HG02759 (cell line): ENCODE measurements around the gene RMND5A.
"Not testable (repeated sequence)": the region's sequence is repeated elsewhere in the genome, so short reads cannot be mapped to it uniquely, and the experiment has no call there.

ENCODE experiments used
- ATAC-seq: cut with Tn5 transposase; IDR thresholded peaks from one replicate; pipeline ENCODE4 v1.9.1; 2021; ENCODE audit warnings: mild to moderate bottlenecking, moderate library complexity; ENCODE audit not compliant: unreplicated experiment

The RMND5A gene

DNA sequence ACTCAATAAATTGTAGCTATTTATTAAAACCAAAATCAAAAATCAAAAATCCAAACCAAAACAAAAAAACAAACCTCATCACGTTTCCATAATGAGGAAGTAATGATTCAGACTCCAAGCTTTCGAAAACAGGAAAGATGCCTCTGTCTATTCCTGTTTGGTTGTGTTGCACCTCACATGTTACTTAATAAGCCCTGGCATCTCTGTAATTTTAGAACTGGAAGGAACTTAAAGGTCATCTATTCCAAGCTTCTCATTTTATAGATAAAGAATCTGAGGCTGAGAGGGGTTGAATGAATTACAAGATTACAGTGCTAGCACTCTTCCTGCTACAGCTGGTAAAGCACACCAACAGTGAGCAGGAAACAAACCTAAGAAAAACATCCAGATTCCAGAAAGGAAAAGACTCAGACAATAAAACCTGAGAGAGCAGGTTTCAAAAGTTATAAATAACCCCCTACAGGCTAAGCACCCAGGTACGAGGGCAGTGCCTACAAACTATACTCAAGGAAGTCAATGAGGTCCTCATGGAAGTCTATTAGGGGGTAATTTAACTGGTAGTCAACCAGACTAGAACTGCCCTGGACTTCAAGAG, 5.4 kb upstream of the RMND5A start:
- ATAC-seq: not testable (repeated sequence)

DNA sequence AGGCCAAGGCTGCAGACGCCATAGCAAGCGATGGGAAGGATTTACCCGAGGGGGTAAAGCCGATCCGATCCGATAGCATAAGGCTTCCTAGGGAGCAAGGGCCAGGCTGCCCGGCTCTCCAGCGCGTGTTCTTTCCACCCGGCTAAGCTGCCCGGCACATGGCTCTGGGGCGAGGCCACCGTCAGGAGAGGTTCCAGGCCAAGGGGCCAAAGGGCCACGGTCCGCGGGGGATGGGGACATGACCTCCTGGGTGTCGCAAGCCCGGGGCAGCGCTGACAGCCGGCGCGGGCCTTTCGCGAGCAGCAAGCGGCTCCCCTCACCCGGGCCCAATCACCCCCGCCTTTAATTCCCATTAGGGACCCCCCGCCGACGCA, 841 bp upstream of the RMND5A start:
- not testable (repeated sequence) for ATAC-seq

DNA sequence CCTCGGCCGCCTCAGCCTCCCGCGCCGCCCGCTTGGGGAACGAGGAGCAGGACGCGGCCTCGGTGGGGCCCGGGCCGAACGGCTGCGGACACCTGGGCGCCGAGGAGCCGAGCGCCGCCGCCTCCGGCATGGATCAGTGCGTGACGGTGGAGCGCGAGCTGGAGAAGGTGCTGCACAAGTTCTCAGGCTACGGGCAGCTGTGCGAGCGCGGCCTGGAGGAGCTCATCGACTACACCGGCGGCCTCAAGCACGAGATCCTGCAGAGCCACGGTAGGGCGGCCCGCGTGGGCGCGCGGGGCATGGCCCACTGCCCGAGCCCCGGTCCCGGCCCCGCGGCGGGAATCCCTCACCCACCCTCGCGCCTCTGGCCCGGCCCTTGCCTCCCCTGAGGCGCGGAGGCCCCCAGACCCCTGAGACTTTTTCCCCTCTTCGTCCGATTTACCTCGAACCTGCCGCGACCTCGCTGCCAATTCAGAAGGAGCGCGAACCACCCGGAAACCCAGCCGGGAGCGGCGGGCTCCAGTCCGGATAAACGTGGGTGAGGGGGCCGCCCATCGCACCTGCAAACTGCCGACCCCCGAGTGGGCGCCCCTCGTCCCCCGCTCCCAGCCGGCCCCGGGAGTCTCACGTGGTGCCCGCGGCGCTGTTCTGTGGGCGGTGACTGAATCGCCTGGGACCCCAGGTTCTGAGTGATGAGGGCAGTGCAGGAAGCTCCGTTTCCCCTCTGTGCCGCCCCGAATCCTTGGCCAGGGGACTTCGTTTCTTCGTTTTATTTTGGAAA, 639 bp downstream of the RMND5A start:
- ATAC-seq: peak; percentile 34

DNA sequence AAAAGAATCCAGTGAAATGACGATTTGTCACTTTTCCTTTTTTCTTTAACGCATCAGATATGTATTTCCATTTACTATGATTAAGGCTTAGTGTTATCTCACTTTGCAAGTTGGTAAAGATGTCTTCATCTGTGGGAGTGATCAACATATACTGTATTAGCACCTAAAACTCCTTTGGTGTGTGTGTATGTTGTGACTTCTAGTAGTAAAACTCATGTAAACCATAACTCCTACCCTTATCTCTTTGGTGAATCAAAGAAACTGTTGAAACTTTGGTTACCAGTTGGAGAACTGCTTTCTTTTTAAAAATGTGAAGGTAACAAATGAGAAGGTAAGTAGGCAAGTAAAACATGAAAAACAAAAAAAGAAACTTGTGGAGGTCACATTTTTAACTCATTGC, 5.6 kb downstream of the RMND5A start:
- not testable (repeated sequence) for ATAC-seq

DNA sequence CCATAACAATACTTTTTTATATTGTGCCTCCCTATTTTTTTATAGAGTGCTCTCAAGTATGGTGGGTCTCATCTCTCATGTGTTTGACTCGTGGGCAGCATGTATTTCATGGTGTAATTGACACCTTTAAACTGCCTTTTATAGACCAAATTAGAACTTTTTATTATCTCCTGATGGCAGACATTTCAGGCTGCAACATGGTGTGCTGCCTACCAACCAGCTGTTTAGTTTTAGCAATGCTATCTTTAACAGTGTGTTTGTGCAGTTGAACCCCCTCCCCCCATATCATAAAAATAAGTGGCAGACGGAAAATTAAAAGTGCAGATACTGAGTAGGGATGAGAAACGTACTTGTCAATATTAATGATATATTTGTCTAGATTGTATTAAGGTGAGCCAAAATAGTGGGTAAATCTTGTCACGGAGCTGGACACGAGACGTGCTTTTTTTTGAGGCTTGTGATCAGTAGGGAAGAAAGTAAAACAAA, 12.0 kb downstream of the RMND5A start:
- ATAC-seq: not testable (repeated sequence)

DNA sequence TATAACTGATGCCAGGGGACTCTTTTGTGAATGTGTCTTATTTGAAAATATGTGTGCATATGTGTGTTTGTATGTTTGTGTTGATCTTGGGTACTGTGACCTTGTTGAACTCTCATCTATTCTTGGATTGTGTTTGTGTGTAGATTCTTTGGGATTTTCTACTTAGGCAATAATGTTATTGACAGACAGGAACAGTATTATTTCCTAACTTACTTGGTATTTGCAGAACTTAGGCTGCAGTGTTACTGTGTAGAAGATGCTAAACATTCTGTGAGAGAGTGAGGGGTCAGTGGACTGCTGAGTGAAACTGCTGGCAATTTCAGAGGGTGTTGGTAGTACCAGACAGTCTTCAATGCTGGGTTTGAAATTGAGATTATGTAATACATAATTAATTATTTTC, 12.7 kb downstream of the RMND5A start:
- not testable (repeated sequence) for ATAC-seq

DNA sequence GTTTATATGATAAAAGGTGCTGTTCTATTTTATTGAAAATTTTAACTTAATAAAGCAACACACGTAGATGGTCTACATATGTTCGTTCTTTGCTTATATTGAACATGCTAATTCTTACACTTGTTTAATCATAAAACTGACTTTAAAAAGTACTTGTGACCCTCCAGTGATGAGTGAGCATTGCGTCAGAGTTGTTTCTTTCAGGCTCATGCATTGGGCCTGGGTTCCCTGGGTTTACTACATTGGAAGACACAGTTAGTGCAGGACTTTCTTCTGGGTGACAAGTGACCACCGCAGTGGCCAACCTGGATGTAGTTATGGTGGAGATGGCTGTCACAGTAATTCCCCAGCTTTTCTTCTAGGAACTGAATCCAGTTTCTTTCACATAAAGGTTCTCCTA, 13.4 kb downstream of the RMND5A start:
- not testable (repeated sequence) for ATAC-seq

DNA sequence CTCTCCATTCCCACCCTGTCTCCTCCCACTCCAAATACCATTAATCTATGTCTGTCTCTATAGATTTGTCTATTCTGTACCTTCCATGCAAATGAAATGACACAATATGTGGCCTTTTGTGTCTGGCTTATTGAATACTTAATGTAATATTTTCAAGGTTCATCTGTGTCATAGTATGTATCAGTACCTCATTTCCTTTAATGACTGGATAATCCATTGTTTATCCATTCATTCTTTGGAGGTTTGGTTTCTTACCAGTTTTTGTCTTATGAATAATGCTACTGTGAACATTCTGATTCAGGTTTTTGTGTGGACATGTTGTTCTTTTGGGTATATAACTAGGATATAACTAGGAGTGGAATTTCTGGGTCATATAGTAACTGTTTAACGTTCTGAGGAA, 14.8 kb downstream of the RMND5A start:
- not testable (repeated sequence) for ATAC-seq

DNA sequence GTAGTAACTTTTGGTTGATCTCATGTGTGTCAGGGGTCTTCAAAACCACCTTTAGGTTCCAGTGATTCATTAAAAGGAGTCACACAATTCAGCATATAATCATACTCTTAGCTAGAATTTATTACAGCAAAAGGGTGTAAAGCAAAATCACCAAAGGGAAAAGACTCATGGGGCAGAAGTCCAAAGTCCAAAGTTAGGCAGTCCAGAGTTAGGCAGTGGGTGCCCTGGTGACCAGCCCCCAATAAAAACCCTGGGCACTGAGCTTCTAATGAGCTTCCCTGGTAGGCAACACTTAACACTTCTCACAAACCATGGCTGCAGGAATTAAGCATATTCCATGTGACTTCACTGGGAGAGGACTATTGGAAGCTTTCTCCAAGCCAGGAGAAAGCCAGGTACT, 19.4 kb downstream of the RMND5A start:
- ATAC-seq: not testable (repeated sequence)

DNA sequence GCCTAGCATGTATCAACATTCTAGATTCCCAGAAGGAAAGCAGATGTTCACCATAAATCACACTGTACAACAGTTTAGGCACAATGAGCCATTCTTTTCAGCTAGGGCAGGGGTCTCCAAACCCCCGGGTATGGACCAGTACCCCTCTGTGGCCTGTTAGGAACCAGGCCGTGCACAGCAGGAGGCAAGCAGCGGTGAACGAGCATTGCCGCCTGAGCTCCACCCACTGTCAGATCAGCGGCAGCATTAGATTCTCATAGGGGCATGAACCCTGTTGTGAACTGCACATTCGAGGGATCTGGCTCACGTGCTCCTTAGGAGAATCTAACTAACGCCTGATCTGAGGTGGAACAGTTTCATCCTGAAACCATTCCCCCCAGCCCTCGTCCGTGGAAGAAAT, 19.8 kb downstream of the RMND5A start:
- ATAC-seq: not testable (repeated sequence)

DNA sequence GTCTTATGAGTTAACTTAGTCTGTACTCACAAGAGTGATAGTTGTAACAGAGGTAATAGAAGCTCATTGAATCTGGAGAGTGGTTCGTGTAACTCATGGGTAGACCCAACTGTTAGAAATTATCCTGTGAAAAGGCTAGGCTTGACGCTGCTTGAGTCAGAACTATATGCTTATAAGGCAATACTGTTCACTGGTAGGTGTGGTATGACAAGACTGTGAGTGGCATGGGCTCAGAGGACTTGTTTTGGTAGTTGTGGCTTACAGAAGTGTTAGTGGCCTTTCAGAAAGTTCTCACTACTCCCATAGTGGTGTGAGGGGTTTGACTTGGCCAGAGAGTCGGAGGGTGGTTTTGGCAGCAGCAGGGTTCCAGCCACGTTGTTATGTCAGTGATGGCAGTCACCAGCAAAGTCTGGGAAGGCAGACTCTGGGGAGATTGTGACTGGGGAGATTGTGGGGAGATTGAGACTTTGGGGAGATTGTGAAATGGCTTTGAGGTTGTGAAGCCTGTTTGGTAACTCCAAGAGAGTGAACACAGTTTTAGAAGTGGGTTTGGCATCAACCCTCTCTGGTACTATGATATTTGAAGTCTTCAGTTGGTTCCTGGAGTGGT, 21.9 kb downstream of the RMND5A start:
- not testable (repeated sequence) for ATAC-seq

DNA sequence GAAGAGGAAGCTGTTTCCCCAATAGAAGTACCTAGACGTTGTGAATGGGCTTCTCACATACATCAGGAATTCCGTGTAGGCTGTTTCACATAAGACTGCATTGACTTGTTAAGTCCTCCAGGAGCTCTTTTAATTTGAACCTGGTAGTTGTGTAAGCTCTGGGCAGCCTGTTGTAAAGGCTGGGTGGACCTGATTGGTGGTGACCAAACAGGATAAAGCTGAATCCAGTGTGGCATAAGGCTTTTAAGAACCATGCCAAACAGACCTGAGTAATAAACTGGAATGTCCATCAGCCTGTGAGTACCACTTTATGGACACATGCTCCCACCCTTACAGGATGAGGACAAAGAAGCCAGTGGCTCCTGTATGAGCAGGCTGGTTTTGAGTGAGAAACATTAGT, 24.1 kb downstream of the RMND5A start:
- ATAC-seq: no peak

DNA sequence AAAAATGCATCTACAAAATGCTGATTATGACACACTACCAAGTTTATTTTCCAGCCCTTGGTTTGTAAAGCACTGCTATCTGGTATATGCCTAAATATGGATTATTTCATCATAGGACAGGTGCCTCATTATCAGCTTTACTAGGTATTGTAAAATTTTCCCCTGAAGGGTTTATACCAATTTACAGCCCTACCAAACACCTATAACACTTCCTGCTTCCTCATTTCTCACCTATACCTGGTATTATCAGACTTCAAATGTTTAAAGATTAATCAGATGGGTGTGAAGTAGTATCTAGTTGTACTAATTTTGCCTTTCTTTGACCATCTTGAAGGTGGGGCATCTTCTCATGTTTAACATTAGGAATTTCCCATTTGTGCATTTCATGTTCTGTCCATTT, 26.8 kb downstream of the RMND5A start:
- ATAC-seq: no peak

DNA sequence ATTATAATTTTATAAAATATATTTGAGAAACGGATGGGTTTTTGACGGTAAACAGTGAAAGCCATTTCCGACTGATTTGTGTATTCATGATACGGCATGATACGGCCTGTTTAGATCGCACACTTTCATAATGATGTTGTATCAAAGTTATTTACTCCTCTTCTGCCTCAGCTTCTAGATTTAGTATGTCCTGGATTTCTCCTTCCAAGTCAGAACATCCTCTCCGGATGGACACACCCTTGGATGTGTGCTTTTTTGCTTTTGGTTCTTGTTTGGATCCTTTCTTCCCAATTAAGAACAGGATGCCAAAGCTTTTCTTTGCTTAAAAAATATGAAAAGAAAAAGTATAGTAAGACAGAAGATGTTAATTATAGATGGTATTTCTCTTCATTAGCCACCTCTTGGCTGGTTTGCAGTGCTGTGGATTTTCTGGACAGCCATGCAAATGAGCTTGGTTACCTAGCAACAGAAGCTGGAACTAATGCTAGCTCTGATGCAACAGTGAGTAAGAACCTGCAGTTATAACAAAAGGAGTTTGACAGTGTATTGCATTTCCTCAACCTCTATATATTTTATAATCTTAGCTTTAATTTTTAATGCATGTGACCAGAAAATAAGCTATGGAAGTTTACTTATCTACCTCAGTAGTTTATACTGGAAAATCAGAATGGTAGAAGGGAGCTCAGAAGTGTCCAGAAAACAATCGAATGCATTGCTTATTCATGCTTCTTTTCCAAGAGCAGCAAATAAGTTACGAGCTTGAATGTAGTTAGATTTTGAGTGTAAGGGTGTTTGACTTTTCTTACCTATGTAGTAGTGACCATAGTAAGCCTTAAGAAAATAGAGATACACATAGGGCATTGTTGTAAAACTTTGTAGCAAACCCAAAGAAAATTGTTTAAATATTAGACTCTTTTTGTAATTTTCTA, 27.9 kb downstream of the RMND5A start:
- ATAC-seq: no peak

DNA sequence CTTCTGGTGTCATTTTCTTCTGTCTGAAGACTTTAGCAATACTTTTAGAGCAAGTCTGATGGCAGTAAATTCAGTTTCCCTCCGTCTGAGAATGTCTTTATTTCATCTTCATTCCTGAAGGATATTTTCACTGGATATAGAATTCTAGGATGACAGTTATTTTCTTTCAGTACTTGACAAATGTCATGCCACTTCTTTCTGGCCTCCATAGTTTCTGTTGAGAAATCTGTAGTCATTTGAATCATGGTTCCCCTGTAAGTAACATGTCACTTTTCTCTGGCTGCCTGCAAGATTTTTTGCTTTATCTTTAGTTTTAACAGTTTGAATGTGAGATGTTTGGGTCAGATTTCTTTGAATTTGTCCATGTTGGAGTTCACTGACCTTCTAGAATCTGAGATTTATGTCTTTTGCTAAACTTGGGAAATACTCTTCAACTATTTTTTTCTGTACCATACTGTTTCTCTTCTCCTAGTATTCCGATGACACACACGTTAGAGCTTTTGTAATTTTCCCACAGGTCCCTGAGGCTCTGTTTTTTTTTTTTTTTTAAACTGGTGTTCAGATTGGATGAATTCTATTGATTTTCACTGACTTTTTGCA, 30.2 kb downstream of the RMND5A start:
- ATAC-seq: no peak

DNA sequence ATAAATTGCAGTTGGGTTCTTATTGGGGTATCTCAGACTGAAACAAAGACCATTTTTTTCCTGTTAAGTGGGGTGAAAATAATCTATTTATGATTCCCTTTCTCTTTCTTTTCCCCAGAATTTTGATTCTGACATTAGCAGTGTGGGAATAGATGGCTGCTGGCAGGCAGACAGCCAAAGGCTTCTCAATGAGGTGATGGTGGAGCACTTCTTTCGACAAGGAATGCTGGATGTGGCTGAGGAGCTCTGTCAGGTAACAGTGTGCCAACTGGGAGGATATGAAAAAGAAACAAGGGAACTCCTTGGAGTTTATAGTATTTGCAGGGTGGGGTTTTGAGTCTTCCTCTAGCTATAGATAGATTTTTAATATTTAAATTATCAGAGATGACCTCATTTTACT, 31.7 kb downstream of the RMND5A start:
- no peak for ATAC-seq

DNA sequence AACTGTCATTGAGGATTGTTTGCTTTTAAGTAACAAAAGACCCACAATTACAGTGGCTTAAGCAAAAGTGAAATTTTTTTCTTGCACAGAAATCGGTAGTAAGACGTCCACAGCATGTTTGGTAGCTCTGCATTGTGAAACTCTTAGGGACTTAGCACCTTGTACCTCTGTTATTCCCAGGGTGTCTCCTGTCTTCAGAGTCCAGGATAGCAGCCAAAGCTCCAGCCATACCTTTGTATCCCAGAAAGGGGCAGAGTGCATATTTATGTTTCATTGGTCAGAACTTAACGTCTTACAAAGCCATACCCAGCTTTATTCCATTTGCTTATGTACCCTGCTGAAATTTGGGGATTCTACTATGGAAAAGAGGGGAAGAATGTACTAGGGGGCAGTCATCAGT, 32.8 kb downstream of the RMND5A start:
- no peak for ATAC-seq

DNA sequence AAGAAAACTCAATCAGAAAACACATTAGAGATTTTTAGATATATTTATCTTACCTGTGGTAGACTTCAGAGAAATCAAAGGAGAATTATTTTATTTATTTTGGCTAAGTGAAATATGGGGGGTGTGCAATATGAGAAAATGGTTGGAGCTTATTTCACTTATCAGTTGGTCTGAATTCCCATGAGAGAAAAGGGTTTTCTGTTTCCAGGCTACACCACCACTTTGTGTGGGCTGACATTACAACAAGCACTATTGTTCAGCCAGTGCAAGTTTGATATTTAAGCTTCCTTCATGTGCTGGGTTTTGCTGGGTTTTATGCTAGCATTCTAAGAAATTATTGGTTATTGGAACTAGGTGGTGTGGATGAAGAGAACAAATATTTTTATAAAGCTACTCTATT, 33.5 kb downstream of the RMND5A start:
- no peak for ATAC-seq

DNA sequence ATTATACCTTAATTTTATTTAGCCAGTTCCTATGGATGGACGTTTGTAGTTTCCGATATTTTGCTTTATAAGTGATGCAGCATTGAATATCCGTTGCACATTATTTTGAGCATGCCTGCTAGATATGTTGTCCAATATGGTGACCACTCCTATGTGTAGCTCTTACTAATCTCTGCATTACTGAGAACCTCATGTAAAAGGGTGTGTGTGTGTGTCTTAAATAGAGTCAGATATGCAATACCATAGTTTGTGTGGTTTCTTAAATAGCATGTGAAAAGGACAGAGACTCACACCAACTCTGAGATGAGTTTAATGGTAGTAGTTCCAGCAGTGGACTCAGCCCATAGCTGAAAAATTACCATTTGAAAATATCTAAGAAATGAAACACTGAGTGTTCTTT, 38.3 kb downstream of the RMND5A start:
- ATAC-seq: no peak

DNA sequence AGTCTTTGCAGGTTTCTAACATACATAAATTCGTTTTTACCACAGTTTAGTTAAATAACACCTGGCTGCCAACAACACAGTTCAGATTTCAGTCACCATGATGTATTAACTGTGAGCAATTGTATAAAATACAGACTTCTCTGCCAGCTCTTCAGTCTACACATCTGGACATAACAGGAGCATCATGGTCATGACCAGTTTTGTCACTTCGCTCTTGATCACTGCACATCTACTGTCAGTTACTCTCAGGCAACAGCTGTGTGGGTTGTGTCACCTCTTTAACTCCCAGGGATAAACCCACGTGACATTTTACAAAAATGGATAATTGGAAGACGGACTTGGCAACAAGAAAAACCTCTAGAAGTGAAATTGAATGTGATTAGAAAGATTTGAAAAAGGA, 40.3 kb downstream of the RMND5A start:
- no peak for ATAC-seq
